Activated naive CD8-positive, alpha-beta T cell treated with anti-CD3 and anti-CD28 coated beads, Interleukin-2, amount 50 U/mL, for 16 hours (primary cell): ENCODE data around the gene BCAS4.

Experiments used
- DNase-seq: peaks from one replicate; pipeline ENCODE4 v3.0.0-alpha.2; 2020; ENCODE audit warnings: low read depth, low spot score

The BCAS4 gene

GRCh38 chr20:50821994-50822393 lies 27.1 kb downstream of the BCAS4 start:
- DNase-seq, result no peak

DNA sequence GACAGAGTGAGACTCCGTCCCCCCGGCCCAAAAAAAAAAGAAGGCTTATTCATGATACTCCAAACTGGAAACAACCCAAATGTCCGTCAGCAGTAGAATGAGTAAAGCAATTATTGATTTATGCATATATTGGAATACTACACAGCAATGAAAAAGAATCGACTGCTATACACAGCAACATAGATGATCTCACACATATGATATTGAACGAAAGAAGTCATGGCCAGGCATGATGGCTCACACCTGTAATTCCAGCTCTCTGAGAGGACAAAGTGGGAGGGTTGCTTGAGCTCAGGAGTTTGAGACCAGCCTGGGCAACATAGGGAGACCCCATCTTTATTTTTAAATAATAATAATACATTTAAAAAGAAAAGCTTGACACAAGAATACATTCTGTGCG lies 28.5 kb downstream of the BCAS4 start:
- no peak for DNase-seq

GRCh38 chr20:50824137-50824536 lies 29.3 kb downstream of the BCAS4 start:
- no peak for DNase-seq

GRCh38 chr20:50826121-50826520 lies 31.3 kb downstream of the BCAS4 start:
- DNase-seq, result no peak

- no peak for DNase-seq
These were observed 33.7 kb downstream of the BCAS4 start for GRCh38 chr20:50828363-50829136.

- no peak for DNase-seq
These were observed 36.8 kb downstream of the BCAS4 start for GRCh38 chr20:50831622-50832021.

DNA sequence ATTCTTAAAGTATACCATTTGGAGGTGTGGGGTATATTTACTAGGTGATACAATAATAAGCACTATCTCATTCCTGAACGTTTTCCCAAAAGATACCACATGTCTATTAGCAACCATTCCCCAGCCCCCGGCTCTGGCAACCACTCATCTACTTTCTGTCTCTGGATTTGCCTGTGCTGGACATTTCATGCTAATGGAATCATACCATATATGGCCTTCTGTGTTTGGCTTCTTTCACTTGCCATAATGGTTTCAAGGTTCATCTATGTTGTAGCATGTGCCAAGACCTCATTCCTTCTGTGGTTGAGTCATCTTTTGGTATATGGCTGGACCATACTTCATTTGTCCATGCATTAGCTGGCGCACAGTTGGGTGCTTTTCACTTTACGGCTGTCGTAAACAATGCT lies 39.7 kb downstream of the BCAS4 start:
- DNase-seq, result no peak

- DNase-seq, result no peak
These were observed 42.9 kb downstream of the BCAS4 start for GRCh38 chr20:50837532-50838321.

DNA sequence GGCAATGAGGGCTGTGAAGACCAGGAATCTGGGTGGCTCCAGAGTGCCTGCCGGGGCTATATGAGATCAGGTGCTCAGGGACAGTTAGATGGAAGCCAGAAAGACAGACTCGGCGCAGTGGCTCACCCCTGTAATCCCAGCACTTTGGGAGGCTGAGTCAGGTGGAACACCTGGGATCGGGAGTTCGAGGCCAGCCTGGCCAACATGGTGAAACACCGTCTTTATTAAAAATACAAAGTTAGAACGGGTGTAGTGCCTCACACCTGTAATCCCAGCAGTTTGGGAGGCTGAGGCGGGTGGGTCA lies 43.4 kb downstream of the BCAS4 start:
- DNase-seq, result no peak

- no peak for DNase-seq
These were observed 44.0 kb downstream of the BCAS4 start for GRCh38 chr20:50838707-50839385.

- no peak for DNase-seq
These were observed 48.0 kb downstream of the BCAS4 start for GRCh38 chr20:50842821-50843220.

- DNase-seq, result no peak
These were observed 48.7 kb downstream of the BCAS4 start for GRCh38 chr20:50843331-50844276.

- DNase-seq, result no peak
These were observed 49.7 kb downstream of the BCAS4 start for GRCh38 chr20:50844430-50845100.

DNA sequence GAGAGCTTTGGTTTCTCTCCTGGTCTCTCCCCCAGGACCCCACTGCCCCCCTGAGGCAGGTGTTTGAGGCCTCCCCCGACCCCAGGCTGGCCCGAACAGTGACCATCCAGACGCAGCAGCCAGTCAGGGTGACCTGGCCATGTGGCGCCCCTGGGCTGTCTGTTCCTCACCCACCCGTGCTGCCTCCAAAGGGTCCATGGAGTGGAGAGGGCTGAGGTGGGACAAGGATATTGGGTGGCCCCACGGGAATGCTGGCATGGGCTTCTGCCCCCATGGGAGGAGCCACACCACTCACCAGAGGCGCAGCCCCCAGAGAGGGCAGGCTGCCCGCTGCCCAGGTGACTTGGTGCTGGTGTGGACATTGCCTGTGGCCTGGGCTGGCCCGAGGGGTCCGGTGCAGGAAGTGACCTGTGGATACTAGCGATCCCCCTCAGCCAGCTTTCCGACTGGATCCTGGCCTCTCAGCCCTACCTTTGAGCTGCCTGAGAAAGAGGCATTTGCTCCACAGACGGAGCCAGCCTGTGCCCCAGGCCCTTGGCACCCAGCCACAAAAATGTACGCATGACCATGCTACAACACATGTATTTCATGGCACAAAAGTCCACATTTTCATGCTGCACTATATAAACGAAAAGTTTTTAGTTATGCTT lies 50.8 kb downstream of the BCAS4 start:
- no peak for DNase-seq

GRCh38 chr20:50848341-50848808 lies 53.5 kb downstream of the BCAS4 start:
- DNase-seq, result no peak

DNA sequence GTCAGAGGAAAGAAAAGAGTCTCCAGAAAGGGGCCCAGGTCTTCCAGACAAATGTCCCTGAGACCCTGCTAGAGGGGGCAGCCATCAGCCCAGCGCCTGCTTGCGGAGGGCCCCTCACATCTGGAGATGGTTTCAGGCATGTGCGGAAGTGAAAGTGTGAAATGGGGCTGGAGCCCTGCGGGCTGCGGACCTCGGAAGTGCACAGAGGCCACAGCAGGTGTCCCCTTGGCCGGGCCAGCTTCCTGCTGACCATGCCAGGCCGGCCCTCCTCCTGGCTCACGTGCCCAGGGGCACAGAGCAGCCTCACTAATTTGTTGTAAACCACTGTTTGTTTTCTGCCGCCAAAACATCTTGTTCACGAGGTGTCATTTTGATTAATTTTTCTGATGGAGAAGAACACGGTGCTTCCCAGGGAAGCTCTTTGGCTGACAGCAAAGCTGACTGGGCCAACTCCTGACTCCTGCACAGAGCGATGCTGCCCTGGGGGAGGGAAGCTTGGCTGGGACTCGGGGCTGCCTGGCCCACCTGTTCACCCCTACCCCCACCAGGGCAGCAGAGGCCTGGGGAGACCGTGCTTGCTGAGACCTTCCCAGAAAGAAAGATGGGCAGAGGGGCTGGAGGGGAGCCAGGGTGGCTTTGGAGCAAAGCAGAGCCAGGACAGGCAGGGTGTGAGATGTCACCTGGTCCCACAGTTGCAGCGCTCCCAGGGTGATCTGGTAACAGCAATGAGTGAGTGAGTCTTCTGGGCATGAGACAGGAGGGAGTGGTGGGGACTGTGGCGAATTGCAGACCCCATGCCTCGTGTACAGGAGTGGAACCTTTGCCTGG lies 54.2 kb downstream of the BCAS4 start:
- no peak for DNase-seq

DNA sequence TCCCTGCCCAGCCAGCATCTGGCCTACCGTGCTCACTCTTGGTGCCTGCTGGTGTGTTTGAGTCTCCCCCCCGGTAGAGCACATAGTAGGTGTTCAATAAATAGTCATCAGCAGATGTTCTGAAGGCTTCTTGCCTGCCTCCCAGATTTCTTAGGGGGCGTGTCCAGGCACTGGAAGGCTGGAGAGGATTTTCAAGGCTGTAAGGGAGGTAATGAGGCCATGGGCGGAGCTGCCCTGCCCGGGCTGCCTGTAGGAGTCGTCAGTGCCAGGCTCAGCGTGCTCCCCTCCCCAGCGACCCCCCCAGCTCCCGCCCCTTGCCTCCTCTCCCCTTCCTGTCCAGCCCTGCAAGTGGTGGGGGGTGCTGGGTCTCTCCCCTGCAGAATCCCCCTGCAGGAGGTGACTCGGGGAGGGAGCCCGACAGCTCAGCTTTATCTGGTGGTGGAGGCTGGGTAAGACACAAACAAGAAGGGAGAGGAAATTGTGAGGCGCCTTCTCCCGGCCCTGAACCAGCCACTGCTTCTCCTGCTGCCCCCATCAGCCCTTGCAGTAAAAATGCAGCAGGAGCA lies 55.9 kb downstream of the BCAS4 start:
- no peak for DNase-seq

- DNase-seq, result no peak
These were observed 57.2 kb downstream of the BCAS4 start for GRCh38 chr20:50852085-50852484.
